ENCODE measurements around the gene BAZ1A.
A peak's percentile ranks its signal among the peaks of the same experiment; 100 is the strongest.

BAZ1A gene

DNA sequence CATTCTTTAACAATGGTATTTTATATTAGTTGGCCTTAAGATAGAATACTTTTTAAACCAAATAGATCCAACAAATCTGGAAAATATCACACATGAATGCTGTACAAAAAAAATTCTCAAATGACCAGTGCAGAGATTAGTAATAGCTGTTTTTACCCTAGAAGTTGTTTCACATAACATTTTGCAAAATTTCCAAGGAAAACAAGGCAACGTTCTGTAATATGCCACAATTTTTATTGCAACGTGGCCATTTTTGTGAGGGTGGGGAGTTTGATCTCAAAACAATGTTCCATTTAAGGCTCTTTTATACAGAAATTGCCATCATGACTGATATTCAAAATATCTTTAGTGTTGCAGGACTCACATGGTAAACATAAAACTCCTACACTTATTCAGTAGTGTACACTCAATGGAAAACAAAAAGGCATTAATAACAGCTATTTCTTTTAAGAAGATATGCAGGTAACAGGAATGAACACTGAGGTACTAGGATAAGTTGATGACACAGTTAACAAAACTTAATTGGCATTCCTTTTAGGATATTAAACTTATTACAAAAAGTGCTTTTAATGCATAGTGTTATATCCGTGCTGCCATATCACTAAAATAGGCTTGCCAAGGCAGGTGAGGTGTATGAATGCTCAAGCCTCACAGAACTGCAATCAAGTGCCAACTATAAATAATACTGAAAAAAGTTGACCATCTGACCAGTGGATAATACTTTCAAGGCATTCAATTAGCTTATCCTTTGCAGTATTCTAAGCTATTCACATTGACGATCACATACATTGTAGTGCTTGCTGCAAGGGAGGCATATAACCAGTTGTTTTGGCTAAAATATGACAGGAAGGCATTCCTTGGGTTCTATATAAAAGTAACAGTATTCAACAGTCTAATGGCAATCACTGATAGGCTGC lies 163.1 kb downstream of the BAZ1A start:
- Histone ChIP-seq H4K8ac (ENCODE audit: low read length) (no peak overlapping the region), H3K23ac (ENCODE audit: low read length in 2 of 2) (no peak overlapping the region), H3K27ac (ENCODE audit: low read length, poor library complexity, severe bottlenecking) (peak overlapping the region; percentile 40), H2AK5ac (ENCODE audit: low read length, severe bottlenecking) (no peak overlapping the region), H3K4ac (ENCODE audit: low read depth in 1 of 2, low read length in 2 of 2) (no peak overlapping the region), H2AFZ (ENCODE audit: low read depth, low read length) (no peak overlapping the region), H3K36me3 (ENCODE audit: control insufficient read depth in 1 of 2, insufficient read depth in 2 of 2, low read depth in 1 of 2, low read length in 2 of 2) (peaks cover 3 to 28% of the 10 kb centered on the region in 2 experiments), H3K4me2 (ENCODE audit: low read length, poor library complexity, severe bottlenecking) (no peak overlapping the region), H3K4me1 (ENCODE audit: control insufficient read depth, insufficient read depth, low read depth, low read length) (no peaks in the 10 kb centered on the region), H3K79me1 (replicated peaks; ENCODE audit: low read length, poor library complexity, severe bottlenecking) (peaks cover 2% of the 10 kb centered on the region), H3K9ac (ENCODE audit: low read length) (peak overlapping the region; percentile 98), H3K18ac (ENCODE audit: low read depth in 1 of 2, low read length in 2 of 2) (no peak overlapping the region), H3K14ac (ENCODE audit: low read length in 2 of 2) (no peak overlapping the region), H3K4me3 (ENCODE audit: insufficient read depth in 1 of 2, low read depth in 1 of 2, low read length in 2 of 2) (peak overlapping the region in 1 of 2 experiments; percentile 88), H2BK5ac (ENCODE audit: low read depth, low read length, poor library complexity, severe bottlenecking) (no peak overlapping the region), H3K9me3 (ENCODE audit: control insufficient read depth, low read length) (no peaks in the 10 kb centered on the region), H2BK12ac (ENCODE audit: low read length in 2 of 2) (no peak overlapping the region), H3K27me3 (ENCODE audit: control insufficient read depth in 1 of 2, insufficient read depth in 1 of 2, low read length in 2 of 2) (no peaks in the 10 kb centered on the region), H2BK120ac (ENCODE audit: low read depth, low read length) (no peak overlapping the region), H4K91ac (ENCODE audit: low read length) (no peak overlapping the region), H2BK15ac (ENCODE audit: low read depth, poor library complexity, severe bottlenecking) (no peak overlapping the region)
- WGBS, result 100% methylated on average over 1 of the region's 4 CpGs
- no peak for DNase-seq

DNA sequence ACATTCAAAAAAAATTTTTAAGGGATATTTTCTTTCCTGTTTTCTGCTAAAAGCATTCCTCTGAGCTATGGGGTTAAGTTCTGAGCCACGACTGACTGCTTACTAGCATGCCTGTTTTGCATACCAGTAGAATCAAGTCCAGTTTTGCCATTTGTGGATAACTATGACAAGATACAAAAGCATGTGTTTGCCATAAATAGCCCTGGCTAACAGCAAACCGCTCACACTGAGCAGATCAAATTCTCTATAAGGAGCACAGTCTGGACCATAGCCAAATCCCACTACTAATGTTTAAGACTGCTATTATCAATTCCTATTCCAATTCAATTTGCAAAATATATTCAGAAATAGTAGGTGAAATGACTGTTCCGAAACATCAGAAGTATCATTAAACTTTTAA lies 164.0 kb downstream of the BAZ1A start:
- H3K79me1 ChIP-seq (replicated peaks; ENCODE audit: low read length, poor library complexity, severe bottlenecking), result peaks cover 2% of the 10 kb centered on the region
- no peak overlapping the region for H3K23ac ChIP-seq (ENCODE audit: low read length in 2 of 2)
- H3K4me1 ChIP-seq (ENCODE audit: control insufficient read depth, insufficient read depth, low read depth, low read length), result no peaks in the 10 kb centered on the region
- 10% methylated on average over 2 of the region's 3 CpGs for WGBS
- no peak overlapping the region for H3K4ac ChIP-seq (ENCODE audit: low read depth in 1 of 2, low read length in 2 of 2)
- no peak overlapping the region for H4K8ac ChIP-seq (ENCODE audit: low read length)
- peak overlapping the region; percentile 45 for H3K27ac ChIP-seq (ENCODE audit: low read length, poor library complexity, severe bottlenecking)
- no peak overlapping the region for H3K4me2 ChIP-seq (ENCODE audit: low read length, poor library complexity, severe bottlenecking)
- H2AK5ac ChIP-seq (ENCODE audit: low read length, severe bottlenecking), result no peak overlapping the region
- no peak overlapping the region for H2BK15ac ChIP-seq (ENCODE audit: low read depth, poor library complexity, severe bottlenecking)
- no peak overlapping the region for H3K14ac ChIP-seq (ENCODE audit: low read length in 2 of 2)
- no peak overlapping the region for H3K18ac ChIP-seq (ENCODE audit: low read depth in 1 of 2, low read length in 2 of 2)
- H4K91ac ChIP-seq (ENCODE audit: low read length), result no peak overlapping the region
- no peak overlapping the region for H2AFZ ChIP-seq (ENCODE audit: low read depth, low read length)
- H3K27me3 ChIP-seq (ENCODE audit: control insufficient read depth in 1 of 2, insufficient read depth in 1 of 2, low read length in 2 of 2), result no peaks in the 10 kb centered on the region
- H2BK120ac ChIP-seq (ENCODE audit: low read depth, low read length), result no peak overlapping the region
- H2BK5ac ChIP-seq (ENCODE audit: low read depth, low read length, poor library complexity, severe bottlenecking), result no peak overlapping the region
- DNase-seq, result peak; percentile 91
- peak overlapping the region in 1 of 2 experiments; percentile 88 for H3K4me3 ChIP-seq (ENCODE audit: insufficient read depth in 1 of 2, low read depth in 1 of 2, low read length in 2 of 2)
- no peaks in the 10 kb centered on the region for H3K9me3 ChIP-seq (ENCODE audit: control insufficient read depth, low read length)
- H3K36me3 ChIP-seq (ENCODE audit: control insufficient read depth in 1 of 2, insufficient read depth in 2 of 2, low read depth in 1 of 2, low read length in 2 of 2), result peaks cover 3 to 28% of the 10 kb centered on the region in 2 experiments
- H2BK12ac ChIP-seq (ENCODE audit: low read length in 2 of 2), result no peak overlapping the region
- peak overlapping the region; percentile 98 for H3K9ac ChIP-seq (ENCODE audit: low read length)

DNA sequence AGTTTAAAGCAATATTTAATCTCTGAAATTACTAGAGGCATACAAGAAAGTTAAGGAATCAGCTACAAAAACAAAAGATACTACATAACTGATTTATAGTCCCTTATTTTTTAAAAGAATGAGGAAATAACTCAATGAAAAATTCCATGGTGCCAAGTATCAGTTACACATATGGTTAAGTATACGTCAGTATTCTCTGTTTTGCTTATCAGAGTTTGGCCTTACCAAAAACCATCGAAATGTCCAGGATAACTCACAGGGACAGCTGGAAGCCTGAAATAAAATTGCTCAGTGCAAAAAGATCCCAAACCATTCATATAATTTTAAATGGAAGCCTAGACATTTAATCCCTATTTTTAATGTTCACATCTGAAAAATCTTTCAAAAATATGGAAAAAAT lies 164.4 kb downstream of the BAZ1A start:
- Histone ChIP-seq H3K27ac (ENCODE audit: low read length, poor library complexity, severe bottlenecking) (peak overlapping the region; percentile 74), H2AFZ (ENCODE audit: low read depth, low read length) (no peak overlapping the region)
- WGBS, result 33% methylated on average over 2 of the region's 2 CpGs

DNA sequence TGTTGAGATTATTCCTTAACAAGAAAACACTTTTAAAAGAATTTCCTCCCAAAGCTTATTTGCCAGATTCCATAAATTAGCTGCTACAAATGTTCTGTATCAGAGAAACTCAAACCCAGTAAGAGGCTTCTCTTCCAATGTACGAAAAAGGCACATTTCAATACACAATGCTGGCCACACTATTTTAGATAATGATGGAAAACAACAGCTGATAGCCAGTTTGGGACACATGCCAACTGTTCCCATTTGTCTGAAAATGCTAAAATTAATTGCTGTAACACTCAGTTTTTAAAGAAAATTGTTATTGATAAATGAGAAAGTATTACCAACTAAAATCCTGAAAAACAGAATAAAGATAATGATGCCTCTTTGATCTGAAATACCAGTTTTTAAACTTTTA lies 165.2 kb downstream of the BAZ1A start:
- Histone ChIP-seq H4K91ac (ENCODE audit: low read length) (no peak overlapping the region), H3K27ac (ENCODE audit: low read length, poor library complexity, severe bottlenecking) (no peak overlapping the region), H3K36me3 (ENCODE audit: control insufficient read depth in 1 of 2, insufficient read depth in 2 of 2, low read depth in 1 of 2, low read length in 2 of 2) (peaks cover 3 to 28% of the 10 kb centered on the region in 2 experiments)

More for the DNA sequence above, 164.4 kb downstream of the BAZ1A start:
- peak overlapping the region; percentile 98 for H3K9ac ChIP-seq (ENCODE audit: low read length)
- H4K8ac ChIP-seq (ENCODE audit: low read length), result no peak overlapping the region
- H2BK12ac ChIP-seq (ENCODE audit: low read length in 2 of 2), result no peak overlapping the region
- H3K4me1 ChIP-seq (ENCODE audit: control insufficient read depth, insufficient read depth, low read depth, low read length), result no peaks in the 10 kb centered on the region
- peak; percentile 34 for DNase-seq
- no peak overlapping the region for H2BK15ac ChIP-seq (ENCODE audit: low read depth, poor library complexity, severe bottlenecking)
- H2BK5ac ChIP-seq (ENCODE audit: low read depth, low read length, poor library complexity, severe bottlenecking), result no peak overlapping the region
- H3K23ac ChIP-seq (ENCODE audit: low read length in 2 of 2), result no peak overlapping the region
- H4K91ac ChIP-seq (ENCODE audit: low read length), result no peak overlapping the region
- no peak overlapping the region for H2BK120ac ChIP-seq (ENCODE audit: low read depth, low read length)
- no peak overlapping the region for H3K4me2 ChIP-seq (ENCODE audit: low read length, poor library complexity, severe bottlenecking)
- no peaks in the 10 kb centered on the region for H3K27me3 ChIP-seq (ENCODE audit: control insufficient read depth in 1 of 2, insufficient read depth in 1 of 2, low read length in 2 of 2)
- H3K4ac ChIP-seq (ENCODE audit: low read depth in 1 of 2, low read length in 2 of 2), result no peak overlapping the region
- H3K36me3 ChIP-seq (ENCODE audit: control insufficient read depth in 1 of 2, insufficient read depth in 2 of 2, low read depth in 1 of 2, low read length in 2 of 2), result peaks cover 3 to 28% of the 10 kb centered on the region in 2 experiments
- peak overlapping the region in 1 of 2 experiments; percentile 88 for H3K4me3 ChIP-seq (ENCODE audit: insufficient read depth in 1 of 2, low read depth in 1 of 2, low read length in 2 of 2)
- H3K9me3 ChIP-seq (ENCODE audit: control insufficient read depth, low read length), result no peaks in the 10 kb centered on the region
- H3K14ac ChIP-seq (ENCODE audit: low read length in 2 of 2), result no peak overlapping the region
- peaks cover 2% of the 10 kb centered on the region for H3K79me1 ChIP-seq (replicated peaks; ENCODE audit: low read length, poor library complexity, severe bottlenecking)
- H3K18ac ChIP-seq (ENCODE audit: low read depth in 1 of 2, low read length in 2 of 2), result no peak overlapping the region
- H2AK5ac ChIP-seq (ENCODE audit: low read length, severe bottlenecking), result no peak overlapping the region

More for the DNA sequence above, 165.2 kb downstream of the BAZ1A start:
- Histone ChIP-seq H3K4me3 (ENCODE audit: insufficient read depth in 1 of 2, low read depth in 1 of 2, low read length in 2 of 2) (no peak overlapping the region), H2BK15ac (ENCODE audit: low read depth, poor library complexity, severe bottlenecking) (no peak overlapping the region), H3K27me3 (ENCODE audit: control insufficient read depth in 1 of 2, insufficient read depth in 1 of 2, low read length in 2 of 2) (no peaks in the 10 kb centered on the region), H3K14ac (ENCODE audit: low read length in 2 of 2) (no peak overlapping the region), H3K23ac (ENCODE audit: low read length in 2 of 2) (no peak overlapping the region), H3K4ac (ENCODE audit: low read depth in 1 of 2, low read length in 2 of 2) (no peak overlapping the region), H2BK5ac (ENCODE audit: low read depth, low read length, poor library complexity, severe bottlenecking) (no peak overlapping the region), H3K79me1 (replicated peaks; ENCODE audit: low read length, poor library complexity, severe bottlenecking) (peaks cover 2% of the 10 kb centered on the region), H3K9me3 (ENCODE audit: control insufficient read depth, low read length) (no peaks in the 10 kb centered on the region), H2BK120ac (ENCODE audit: low read depth, low read length) (no peak overlapping the region), H2AK5ac (ENCODE audit: low read length, severe bottlenecking) (no peak overlapping the region), H3K4me1 (ENCODE audit: control insufficient read depth, insufficient read depth, low read depth, low read length) (no peaks in the 10 kb centered on the region), H3K4me2 (ENCODE audit: low read length, poor library complexity, severe bottlenecking) (no peak overlapping the region), H2AFZ (ENCODE audit: low read depth, low read length) (no peak overlapping the region), H3K9ac (ENCODE audit: low read length) (peak overlapping the region; percentile 98), H4K8ac (ENCODE audit: low read length) (no peak overlapping the region), H2BK12ac (ENCODE audit: low read length in 2 of 2) (no peak overlapping the region), H3K18ac (ENCODE audit: low read depth in 1 of 2, low read length in 2 of 2) (no peak overlapping the region)
- DNase-seq, result no peak
- WGBS, result 69% methylated on average over 1 of the region's 1 CpG
